Left renal pelvis (tissue), 4 donors: Measurements from ENCODE around the gene ZC2HC1C. TPM values are rescaled to one million over a fixed set of nuclear protein-coding genes. Genes with fewer than 3 reads are reported as not detected.
A peak's percentile ranks its signal among the peaks of the same experiment; 100 is the strongest.

Source experiments
- DNase-seq, 4 donors: peaks; one replicate each; pipeline ENCODE4 v3.0.0-alpha.2; 2013; ENCODE audit warnings: low read depth in 4 of 4, low spot score in 3 of 4
- polyA plus RNA-seq, 4 donors: library from polyadenylated mRNA; unstranded; fragments of 120-200 nt; gene quantifications; one replicate each; pipeline ENCODE4 v1.2.1, GENCODE V29; 2013; ENCODE audit not compliant: insufficient read length in 4 of 4

ZC2HC1C gene, protein sequence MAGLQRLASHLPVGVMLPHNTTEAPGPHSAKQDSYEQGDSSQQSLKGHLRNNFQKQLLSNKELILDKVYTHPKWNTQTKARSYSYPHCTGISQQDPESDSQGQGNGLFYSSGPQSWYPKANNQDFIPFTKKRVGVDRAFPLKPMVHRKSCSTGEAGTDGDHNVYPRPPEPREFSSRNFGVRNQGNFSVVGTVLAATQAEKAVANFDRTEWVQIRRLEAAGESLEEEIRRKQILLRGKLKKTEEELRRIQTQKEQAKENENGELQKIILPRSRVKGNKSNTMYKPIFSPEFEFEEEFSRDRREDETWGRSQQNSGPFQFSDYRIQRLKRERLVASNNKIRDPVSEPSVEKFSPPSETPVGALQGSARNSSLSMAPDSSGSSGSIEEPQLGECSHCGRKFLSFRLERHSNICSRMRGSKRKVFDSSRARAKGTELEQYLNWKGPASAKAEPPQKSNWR
- polyA plus RNA-seq: 1 to 10 TPM; 1.7 to 9.5 (median 8.3) TPM

DNA sequence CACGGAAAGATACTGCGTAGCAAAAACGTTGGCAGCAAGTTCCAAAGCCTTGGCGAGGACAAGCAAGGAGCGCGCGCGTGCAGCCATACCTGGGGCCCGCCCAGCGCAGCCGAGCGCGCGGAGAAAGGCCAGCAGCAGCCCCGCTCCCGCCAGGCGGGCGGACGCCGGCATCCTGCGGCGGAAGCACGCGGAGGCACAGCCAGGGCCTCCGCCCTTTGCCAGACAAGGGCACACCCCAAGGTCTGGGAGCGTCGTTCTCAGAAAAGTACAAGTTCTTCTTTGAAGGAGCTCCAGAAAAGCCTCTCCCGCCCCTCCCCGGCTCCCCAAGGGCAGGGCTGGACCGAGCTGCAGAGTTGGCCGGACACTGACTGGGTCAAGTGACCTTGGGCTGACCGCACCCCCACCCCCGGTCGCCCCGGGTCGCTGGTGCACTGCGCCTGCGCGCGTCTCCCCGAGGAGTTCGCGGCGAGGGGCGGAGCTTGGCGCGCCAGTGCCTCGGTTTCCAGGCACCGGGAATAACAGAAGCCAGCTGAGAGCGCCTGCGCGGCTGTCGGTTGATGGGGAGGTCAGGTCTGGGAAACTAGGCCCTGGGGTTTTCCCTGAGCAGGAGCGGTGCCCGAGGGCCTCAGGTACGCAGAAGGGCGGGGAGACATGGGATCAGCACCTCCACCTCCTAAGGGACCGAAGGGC, at the start of gene ZC2HC1C:
ZC2HC1C (plus strand) TSS at position 521 of the 690 bp plus-strand sequence. CDS start 933 bp downstream, outside the sequence.
- peak; percentile 74 to 87 (median 78) for DNase-seq

DNA sequence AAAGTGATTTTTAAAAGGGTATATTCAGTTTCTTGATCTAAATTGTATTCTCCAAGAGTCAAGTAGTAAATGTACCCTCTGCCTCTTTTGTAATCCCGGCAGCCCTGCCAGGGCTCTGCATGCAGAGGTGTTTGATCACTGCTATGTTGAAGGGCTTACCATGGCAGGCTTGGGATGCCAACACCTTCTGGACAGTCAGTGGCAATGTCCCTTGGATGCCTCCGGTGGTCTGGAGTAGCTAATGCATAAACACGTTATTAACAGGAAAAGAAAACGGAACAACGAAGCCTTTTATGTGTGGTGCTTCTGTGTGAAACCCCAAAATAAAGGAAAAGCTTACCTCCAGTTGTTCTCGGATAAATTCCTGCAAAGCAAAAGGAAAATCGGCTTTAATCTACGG, 46.8 kb upstream of the ZC2HC1C start:
- DNase-seq: no peak

DNA sequence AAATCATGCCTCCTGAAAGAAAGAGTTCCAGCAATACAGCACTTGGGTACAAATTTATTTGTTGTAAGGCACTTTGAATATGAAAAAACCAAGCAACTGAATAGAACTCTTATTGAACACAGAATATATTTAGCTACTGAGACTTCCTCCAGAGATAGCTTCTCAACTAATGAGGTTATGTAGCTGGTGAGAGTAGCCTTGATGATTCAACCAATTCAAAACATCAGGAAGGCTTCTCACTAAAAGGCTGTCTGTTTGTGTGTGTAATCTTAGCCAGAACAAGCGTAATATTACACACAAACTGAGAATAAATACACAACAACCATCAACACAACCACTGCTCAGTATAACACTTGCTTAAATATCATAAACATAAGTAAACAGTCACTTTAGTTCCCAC, 46.3 kb upstream of the ZC2HC1C start:
- no peak for DNase-seq

DNA sequence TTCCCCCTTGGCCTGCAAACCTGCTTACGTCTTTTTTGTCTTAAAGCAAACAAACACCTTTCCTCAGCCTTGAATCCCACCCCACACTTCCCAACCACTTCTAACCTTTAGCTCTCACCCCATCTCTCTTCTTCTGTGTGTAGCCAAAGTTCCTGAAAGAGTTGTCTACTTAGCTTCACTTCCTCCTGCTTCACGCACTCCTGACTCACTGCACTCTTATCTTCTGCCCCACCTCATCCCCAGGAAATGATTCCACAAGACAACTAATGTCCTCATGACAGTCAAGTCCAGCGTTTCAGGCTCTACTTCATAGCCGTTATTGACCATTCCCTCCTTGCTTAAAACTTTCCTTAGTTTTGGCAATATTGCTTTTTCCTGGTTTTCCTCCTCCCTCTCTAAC, 44.4 kb upstream of the ZC2HC1C start:
- DNase-seq: no peak

DNA sequence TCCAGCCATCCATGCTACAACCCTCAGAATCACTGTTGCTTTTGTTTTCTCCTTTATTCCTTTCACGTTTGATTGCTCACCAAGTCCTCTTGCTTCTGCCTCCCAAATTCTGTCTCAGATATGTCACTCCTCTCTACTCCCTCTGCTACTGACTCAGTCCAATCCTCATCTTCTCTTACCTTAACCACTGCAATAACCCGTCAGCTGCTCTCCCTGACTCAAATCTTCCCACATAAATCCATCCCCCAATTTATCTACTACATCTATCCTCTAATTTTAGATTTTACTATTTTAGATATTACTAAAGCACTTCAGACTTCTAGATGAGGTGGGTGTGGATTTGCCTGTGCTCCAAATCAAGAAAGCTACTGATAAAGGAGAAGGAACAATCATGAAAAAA, 43.6 kb upstream of the ZC2HC1C start:
- no peak for DNase-seq

DNA sequence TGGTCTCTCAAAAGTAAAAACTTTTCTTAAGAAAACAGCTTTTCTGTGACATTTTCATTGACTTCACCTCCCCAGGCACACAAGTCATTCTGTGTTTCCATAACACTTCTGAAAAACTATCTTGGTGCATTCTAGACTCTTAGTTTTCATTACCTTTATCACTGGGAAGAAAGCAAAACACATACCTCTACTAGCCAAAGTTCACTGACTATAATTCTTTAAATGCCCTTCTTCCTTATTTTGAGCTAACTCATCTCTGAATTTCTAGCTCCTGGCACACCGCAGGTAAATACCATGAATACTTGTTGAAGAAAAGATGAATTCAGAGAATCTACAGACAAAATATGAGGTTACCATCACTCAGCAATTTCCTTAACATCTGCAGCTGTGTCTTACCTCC, 39.3 kb upstream of the ZC2HC1C start:
- no peak for DNase-seq

DNA sequence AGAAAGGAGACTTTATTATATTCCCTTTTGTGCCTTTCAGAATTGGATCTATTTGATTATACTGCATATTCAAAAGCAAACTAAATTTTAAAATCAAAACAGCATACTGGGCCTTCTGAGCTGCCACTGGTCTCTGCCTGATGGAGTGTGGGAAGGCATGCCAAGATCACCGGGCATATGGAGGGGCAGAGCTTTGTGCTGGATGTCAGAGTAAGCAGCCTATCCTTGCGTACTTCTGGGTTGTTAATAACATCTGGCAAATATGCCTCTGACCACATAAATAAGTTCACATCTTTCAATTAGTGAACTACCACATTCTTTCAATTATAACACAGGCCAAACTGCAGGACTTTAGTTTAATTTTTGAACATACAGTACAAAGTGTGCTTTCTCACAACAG, 36.5 kb upstream of the ZC2HC1C start:
- no peak for DNase-seq

DNA sequence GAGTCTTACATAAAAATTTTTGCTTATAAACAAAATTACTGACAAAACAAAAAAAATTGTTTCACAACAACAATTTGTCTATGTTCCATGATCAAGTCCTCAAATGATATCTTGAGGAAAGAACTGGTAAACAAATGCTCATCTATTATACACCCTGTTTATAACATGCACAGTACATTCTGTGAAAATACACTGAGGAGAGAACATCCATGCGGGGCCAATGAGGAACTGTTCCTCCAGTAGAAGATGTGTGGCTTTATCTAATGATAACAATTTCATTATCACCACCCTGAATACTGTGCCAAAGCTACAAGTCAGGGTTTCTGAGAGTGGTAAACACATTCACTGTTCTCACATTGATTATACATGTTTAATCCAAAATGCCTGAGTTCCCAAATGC, 28.9 kb upstream of the ZC2HC1C start:
- no peak for DNase-seq

DNA sequence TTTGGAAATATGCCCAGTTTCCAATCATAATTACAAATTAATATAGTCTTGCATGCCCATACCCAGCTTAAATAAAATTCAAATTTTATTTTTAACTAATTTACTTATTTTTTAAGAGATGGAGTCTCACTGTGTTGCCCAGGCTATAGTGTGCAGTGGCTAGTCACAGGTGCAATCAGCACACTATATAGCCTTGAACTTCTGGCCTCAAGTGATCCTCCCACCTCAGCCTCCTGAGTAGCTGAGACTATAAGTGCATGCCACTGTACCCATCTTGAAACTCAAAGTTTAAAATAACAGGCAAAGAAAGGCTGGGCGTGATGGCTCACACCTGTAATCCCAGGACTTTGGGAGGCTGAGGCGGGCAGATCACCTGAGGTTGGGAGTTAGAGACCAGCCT, 28.5 kb upstream of the ZC2HC1C start:
- no peak for DNase-seq

DNA sequence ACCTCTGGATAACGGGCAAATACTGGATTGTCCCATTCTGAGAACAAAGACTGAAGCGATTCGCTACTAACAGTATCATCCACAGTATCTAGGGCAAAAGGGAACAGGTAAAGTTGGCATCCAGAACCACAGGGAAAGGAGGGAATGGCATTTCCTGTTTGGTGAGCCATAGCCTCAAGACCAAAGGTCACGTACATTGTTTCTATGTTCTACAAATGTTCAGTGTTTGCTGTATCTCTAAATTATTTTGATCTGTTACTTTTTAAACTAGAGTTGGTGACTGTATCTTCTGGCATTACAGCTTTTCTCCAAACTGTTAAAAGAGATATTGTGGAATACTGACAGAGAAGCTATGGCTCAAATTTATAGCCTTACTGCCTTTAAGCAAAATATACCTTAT, 27.8 kb upstream of the ZC2HC1C start:
- DNase-seq: no peak

DNA sequence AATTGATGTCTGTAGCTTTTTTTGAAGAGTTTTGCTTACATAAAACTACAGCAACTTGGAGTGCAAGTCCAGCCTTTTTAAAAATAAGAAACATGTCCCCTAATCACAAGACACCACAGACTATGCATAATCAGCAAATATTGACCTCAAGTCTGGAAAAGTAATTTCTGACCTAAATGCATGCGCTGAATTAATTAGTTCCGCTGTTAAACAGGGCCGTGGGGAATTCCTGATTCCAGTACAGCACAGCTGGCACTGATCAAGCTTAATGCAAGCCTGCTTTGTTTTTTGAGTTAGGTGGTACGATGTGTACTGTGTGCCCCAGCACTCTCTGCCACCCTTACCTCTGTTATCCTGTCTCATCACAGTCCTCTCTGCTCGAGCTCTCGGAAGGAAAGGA, 27.4 kb upstream of the ZC2HC1C start:
- DNase-seq: no peak

DNA sequence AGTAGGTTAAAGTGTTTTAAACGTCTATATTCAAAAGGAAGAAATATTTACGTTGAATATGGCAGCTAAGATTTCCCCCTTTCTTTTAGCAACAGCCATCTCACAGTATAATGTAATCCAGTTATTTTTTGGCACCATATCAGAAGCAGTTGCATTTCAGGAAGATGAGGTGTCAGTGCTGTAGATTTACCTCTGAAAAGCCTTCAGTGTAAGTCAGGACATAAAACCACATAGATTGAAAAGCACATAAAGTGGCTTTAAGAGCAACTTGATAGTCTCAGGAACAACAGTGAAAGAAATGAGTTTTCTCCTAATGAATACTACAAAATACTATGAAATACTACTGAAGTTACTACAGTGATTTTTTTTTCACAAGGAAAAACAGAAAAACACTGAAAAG, 25.1 kb upstream of the ZC2HC1C start:
- no peak for DNase-seq

DNA sequence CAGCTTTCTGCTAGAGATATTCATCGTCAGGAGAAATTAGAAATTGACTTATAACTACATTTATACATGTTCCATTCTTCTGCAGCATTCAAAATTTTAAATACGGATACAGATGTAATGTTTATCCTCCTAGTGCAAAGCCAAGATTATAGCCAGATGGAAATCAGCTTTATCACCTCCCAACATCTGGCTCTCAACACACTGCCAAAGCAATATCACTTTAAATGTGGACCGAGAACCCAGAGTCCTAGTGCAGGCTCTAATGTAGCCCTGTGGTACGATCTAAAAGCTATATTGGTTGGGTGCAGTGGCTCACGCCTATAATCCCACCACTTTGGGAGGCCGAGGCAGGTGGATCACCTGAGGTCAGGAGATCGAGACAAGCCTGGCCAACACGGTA, 24.7 kb upstream of the ZC2HC1C start:
- DNase-seq: no peak

DNA sequence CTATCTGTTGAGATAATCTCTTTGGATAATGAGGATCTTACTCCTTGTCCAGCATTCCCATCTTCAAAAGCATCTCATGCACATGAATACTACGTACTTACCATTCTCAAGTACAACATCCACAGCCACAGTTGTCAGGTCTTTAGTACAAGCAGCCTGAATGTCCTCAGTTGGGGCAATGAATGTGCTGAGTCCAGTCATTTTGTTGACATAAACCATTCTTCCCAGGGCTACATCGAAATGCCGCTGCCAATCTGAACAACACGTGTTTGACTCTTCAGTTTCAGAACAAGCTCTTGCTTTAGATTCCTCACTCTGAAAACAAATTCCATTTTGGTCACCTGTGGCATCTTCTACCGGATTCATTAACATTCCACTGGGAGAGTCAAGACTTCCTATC, 23.2 kb upstream of the ZC2HC1C start:
- no peak for DNase-seq

DNA sequence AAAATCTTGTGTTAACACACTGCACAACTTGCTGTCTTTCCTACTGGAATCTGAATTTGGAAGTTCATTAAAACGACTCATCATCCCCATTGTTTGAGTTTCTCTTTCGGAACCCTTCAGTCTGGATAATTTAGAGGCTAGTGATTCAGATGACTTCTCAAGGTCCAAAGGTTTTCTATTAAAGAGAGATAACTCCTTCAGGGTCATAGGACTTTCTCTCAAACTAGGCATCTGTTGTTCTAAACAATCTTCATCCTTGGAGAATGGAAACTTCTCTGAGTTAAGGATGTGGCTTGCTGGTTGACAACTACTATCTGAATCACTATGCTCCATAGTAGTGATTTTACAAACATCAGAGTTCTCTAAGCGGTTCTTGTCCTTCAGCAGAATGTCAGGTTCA, 22.5 kb upstream of the ZC2HC1C start:
- DNase-seq: no peak

DNA sequence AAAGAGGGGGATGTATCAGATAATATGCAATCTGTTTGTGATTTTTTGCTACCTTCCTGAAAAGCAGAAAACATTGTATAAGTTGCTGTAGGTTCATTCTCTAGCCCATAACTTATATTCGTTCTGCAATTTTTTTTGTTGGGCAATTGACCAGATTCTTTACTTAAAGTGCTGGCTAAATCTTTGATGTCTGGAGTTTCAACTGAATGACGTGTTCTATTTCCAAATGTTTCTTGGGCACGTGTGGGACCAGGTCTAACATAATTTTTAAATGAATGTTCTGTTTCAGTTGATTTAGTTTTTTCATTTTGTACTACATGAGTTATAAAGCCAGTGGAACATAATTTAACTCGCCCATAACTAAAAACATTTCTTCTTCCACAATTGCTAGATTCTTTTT, 21.9 kb upstream of the ZC2HC1C start:
- no peak for DNase-seq

DNA sequence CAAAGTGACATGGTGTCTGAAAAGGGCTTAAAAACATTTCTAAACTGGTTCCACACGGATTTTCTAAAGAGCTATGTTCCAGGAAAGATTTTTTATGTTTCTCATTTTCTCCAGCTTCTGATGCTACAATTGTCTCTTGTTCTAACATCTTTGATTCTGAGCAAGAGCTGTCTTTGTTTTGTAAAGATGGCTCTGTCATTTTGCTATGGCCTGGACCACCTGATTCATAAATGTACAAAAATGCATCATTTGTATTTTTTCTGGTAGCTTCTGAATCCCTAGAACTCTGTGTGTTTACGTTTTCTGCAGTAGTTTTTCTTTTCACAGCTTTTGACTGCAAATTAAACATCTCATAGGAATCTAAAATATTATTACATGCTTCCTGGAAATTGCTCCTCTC, 21.3 kb upstream of the ZC2HC1C start:
- DNase-seq: no peak

DNA sequence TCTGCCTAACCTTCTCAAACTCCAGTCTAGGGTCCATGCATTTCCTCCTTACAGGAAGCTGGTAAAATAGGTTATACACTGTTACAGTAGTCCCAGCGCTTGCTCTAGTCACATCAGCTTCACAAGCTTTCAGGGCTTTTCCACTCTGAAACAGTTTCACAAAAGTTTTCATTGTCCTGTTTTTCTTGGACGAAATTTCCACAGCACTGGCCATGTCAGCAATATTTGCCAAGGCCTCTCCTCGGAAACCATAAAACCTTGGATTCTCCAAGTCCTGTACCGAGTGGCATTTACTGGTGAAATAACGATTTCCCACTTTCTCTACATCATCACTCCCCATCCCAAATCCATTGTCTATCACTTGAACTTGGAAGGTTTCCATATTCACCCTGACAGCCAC, 20.3 kb upstream of the ZC2HC1C start:
- DNase-seq: no peak

DNA sequence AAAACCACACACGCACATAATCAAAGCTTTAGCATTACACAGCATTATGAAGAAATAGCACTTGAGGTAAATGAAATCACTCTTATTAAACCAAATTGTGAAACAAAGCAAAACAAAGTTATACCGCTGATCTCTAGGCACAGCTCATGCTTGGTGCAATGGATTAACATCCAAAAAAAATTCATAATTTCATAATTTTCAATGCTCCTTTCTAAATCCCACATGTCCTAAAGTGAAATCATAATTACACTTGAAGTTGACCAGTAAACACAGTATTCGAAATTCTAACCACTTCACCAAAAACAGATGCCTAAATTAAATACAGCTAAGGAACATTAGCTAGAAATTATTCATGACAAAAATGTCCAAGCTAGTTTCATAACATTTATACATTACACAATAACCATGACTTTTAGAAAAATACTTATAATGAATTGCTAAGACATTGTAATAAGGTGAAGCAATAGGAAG, 19.7 kb upstream of the ZC2HC1C start:
- DNase-seq: no peak

DNA sequence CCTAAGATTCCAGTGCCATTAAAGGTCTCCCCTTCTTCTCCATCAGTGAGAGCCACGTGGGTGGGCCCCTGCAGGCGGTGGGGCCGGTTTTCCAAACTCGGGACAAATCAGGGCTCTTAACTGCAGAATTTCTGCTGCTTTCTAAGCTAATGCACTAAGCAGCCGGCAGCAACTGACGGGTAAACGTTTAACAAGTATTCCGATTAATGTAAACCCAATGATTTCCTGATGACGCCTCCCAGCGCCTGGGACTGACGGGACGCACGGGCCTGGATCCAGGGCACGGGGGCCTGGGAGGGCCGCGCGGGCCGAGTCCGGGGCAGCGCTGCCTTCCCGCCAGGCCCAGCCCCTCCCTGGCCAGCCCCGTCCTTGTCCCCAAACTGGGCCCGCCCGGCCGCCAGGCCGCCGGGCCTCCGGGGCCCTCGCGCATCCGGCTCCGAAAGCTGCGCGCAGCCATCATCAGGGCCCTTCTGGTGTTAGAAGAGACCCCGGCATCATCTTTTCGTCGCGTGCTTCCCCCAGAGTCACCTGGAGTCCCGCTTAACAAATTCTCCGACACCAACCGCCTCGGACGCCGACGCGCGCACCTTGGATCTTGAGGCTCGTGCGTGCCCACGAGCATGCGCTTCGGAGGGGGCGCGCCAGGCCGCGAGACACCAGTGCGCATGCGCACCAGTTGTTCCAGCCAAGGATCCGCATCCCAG, 18.4 kb upstream of the ZC2HC1C start, which contains the start of gene MLH3:
MLH3 (minus strand) TSS at position 616 of the 704 bp plus-strand sequence. CDS start 1,812 bp downstream, outside the sequence.
- DNase-seq: peak; percentile 81 to 84 (median 84)

DNA sequence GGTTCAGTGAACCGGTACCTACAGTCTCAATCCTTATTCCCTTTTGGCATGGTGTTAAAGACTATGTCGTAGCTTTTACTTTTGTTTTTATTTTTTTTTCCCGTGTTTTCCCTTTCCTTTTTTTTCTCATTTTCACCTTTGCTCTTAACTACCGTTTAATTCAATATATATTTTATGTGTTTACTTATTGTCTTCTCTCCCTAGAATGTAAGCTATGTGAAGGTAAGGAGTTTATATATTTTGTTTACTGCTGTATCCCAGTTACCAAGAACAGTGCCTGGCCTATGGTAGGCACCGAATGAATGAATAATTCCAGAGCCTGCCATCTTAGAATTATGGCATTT, 17.9 kb upstream of the ZC2HC1C start:
- DNase-seq: no peak
